GM19455 (cell line): ENCODE data around the gene SCN4A.
"Not testable (repeated sequence)": the region's sequence is repeated elsewhere in the genome, so short reads cannot be mapped to it uniquely, and the experiment has no call there.

ENCODE experiments used
- ATAC-seq: cut with Tn5 transposase; IDR thresholded peaks from one replicate; pipeline ENCODE4 v1.9.1; 2021; ENCODE audit not compliant: unreplicated experiment

SCN4A gene

DNA sequence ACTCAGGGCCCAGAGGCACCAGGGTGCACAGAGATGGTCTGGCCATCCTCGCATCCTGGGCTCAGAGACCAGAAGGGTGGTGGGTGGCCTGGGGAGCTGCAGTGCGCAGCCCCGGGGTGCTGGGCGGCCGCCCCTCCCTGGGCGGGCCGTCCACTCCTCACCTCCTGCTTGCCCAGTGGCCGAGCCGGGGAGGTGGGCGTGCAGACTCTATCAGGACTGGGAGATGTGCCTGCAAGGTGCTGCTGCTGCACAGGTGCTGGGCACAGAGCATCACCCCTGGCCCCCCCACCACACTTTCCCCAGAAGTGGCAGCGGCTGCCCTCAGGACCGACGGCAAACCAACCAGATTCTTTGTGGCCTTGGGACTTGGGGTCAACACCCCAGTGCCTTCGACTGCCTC, at the start of gene SCN4A:
SCN4A (minus strand) TSS at position 123 of the 400 bp plus-strand sequence; CDS start at position 46, 77 bp downstream.
- no peak for ATAC-seq

DNA sequence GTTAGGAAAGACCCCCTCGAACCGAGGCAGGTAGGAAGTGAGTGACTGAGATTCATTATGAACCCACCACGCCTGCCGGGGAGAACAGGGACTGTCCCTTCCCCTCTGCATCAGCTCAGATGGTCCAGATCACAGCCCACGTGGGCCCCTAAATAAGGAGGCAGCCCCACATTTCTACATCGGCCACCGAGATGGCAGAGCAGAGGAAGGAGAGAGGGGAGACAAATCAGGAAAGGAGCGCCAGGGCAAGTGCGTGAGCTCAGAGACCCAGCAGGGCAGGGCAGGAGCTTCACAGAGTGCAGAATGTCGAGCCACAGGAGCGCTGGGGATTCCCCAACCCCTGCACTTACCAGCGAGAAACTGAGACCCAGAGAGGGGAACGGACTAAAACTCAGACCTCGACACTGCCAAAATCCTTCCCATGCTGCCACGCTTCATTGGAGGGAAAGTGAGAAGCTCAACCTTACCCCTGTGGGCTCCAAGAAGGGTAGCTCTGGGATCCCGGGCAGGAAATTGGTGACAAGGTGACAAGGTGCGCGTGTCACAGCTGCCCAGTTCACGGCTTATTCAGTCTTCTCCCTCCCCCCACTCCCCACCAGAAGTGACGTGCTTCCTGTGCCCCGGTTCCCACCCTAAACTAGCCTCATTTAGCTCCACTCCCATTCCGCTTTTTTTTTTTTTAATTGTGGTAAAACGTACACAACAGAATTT, 47.5 kb upstream of the SCN4A start, which contains the start of gene ICAM2:
ICAM2 (minus strand) TSS at position 578 of the 711 bp plus-strand sequence. CDS start 13,942 bp downstream, outside the sequence.
- ATAC-seq = peak; percentile 67

DNA sequence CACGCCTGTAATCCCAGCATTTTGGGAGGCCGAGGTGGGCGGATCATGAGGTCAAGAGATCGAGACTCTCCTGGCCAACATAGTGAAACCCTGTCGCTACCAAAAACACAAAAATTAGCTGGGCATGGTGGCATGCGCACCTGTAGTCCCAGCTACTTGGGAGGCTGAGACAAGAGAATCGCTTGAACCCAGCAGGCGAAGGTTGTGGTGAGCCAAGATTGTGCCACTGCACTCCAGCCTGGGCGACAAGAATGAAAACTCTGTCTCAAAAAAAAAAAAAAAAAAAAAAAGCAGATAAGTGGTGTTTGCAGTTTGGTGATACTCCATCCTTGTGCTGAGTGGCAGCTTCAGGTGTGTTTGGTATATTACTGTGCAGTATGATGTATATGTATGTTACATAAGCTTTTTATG, 46.8 kb upstream of the SCN4A start:
- peak; percentile 8 for ATAC-seq

DNA sequence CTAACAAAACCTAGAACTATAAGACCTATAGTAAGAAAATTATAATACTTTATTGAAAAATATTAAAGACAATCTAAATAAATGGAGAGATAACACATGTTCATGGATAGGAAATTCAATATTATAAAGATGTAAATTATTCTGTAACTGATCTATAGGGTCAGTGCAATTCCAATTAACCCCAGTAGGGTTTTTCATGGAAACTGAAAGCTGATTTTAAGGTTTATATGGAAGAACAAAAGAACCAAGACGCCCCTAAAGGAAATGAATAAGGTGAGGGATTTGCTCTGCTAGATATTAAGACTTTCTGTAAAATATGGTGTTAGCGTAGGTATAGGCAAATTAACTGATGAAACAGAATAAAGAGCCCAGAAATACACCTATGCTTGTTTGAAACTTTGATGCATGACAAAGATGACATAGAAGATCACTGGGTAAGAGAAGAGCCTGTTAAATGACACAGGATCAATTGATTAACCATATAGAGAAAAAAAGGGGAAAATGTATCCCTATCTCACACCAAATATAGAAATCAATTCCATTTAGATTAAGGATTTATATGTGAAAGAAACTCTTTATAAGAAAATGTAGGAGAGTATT, 44.8 kb upstream of the SCN4A start:
- ATAC-seq = no peak

DNA sequence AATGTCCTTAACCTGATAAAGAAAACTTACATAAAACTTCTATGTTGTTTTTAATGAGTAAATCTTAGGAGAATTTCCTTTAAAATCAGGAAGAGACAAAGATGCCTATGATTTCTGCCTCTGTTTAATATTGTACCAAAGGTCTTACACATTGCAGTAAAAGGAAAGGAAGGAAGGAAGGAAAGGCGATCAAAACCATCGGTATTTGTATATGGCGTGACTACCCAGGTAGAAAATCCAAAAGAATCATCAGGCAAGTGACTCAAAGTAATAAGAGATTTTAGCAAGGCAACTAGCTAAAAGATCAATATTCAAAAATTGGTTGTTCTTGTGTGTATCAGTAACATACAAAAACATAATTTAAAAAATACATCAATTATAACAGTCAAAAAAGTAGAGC, 44.3 kb upstream of the SCN4A start:
- ATAC-seq = no peak

DNA sequence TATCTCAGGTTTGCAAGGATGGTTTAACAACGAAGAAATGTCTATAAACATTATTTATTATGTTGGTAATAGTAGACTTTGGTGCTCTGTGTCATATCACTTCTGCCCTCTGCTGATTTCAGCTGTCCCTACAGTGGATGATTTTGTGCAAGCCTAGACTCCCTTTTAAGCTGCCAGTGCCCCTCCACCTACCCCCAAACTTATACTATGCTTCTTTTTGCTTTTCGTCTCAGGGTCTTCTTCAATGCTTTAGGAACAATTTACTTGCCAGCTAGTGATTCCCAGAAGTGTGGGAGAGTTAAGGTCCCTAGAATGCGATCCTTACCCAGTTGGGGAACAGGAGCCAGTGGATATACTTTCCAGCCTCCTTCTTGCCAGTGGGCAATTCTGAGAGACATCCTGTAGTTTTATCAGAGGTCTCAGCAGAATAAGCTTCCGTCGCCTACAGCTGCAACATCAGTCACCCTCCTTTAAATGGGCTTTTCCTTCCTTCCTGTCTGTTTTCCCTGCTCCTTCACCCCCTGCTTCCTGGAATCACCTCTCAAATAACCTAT, 43.6 kb upstream of the SCN4A start:
- no peak for ATAC-seq

DNA sequence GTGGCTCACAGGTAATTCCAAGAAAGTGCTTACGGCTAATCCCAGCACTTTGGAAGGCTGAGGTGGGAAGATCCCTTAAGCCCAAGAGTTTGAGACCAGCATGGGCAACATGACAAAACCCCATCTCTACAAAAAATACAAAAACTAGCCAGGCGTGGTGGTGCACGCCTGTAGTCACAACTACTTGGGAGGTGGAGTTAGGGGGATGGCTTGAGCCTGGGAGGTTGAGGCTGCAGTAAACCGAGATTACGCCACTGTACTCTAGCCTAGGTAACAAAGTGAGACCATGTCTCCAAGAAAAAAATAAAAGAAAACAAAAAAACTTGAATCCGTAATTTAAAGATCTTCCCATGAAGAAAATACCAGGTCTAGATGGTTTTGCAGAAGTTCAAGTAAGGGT, 42.7 kb upstream of the SCN4A start:
- no peak for ATAC-seq

DNA sequence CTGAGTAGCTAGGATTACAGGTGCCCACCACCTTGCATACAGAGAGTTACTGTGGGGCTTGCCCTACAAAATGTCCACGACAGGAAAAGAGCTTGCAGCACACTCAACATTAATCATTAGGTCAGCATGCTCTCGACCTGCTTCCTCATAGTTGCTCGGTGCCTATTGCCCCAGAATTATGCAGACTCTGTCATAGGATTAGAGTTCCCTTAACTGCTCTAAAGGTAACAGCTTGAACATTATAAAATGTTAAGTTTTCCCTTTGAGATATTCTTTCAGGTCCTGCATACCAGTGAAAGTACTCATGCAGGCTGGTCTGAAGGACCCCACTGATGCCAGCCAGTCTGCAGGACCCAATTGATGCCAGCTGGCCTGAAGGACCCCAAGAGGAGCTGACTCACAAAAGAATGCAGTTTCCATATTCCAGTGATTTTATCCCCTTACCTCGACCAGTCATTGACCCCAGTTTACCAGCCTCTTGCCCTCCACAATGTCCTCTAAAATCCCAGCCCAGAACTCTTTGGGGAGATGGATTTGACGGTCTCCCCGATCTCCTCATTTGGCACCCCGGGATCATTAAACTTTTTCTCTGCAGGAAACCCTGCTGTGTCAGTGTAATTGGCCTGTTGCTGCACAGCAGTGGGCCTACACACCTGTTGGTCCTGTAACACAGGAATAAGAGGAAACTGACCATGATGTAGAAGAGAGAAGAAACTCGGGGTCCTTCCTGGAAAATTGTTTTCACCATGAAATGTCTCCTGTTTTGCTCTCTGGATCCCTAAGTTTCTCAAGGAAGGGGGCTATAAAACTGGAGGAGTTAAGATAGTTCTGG, 37.1 kb upstream of the SCN4A start:
- no peak for ATAC-seq

DNA sequence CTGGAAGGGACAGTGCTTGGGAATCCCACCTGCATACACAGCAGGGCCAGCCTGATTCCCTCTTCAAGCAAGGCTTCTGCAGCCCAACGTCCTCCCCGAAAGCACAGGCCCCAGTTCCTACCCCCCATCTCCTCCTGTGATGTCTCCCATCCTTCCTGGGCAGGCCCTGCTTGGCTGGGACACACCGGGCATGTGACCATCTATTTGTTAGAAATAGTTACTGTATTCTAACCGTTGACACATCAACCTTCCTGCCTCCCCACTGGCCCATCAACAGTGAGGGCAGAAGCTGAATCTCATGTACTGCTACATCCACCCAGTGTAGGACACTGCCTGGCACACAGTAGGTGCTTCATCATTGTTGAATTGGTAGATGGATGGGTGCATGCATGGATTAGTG, 36.1 kb upstream of the SCN4A start:
- ATAC-seq = no peak

DNA sequence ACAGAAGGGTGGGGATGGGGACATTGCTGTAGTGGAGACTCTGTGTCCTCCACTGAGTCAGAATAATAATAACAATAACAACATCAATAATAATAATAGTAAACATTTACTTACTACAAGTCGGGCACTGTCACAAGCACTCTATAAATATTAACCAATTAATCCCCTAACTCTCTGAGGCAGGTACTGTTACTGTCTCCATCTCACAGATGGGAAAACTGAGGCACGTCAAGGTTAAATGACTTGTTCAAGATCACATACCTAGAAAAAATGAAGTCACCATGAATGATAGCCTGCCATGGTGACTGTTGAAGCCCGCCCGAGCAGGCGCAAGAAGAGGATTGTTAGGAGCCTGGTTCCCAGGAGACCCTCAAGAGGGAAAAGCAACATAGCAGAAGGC, 35.6 kb upstream of the SCN4A start:
- ATAC-seq = no peak

DNA sequence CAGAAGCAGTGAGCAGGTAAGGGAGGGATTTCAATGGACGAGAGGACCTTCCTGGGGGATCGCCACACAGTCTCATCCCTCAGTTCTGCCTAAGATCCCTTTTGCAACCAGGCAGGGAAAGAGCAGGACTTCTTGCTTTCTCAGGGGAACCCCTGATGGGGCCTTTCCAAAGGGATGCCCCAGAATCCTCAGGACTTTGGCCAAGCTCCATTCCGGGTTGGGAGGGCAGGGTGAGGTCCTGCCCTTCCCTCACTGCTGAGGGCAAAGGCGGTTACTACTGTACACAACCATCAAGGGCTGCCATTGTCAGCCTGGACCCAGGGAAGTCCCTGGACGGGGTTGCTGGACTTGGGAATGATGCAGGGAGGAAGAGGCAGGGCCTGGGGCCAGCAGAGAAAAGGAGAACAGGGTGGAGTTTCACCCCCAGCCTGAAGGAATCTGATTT, 35.1 kb upstream of the SCN4A start:
- ATAC-seq = no peak

DNA sequence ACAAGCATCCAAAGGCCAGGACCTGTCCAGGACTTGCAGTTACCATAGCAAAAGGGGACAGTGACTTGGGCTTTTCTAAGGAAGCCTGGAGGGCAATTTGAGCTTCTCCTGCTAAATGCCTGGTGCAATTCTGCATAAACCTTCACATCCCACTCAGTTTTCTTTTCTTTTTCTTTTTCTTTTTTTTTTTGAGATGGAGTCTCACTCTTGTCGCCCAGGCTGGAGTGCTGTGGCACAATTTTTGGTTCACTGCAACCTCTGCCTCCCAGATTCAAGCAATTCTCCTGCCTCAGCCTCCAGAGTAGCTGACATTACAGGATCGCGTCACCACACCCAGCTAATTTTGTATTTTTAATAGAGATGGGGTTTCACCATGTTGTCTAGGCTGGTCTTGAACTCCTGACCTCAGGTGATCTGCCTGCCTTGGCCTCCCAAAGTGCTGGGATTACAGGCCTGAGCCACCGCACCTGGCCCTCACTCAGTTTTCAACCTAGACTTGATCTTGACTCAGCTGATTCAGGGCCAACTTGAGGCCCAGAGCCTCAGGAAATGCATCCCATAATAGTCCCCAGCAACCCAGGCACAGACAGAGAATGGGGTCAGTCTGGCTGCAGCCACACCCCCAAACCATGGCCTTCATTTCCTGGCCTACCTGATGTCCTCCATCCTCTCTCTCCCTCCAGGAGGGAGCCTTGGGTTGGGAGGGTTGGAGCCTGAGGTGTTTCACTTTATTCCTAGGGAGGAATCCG, 34.5 kb upstream of the SCN4A start:
- ATAC-seq = not testable (repeated sequence)

DNA sequence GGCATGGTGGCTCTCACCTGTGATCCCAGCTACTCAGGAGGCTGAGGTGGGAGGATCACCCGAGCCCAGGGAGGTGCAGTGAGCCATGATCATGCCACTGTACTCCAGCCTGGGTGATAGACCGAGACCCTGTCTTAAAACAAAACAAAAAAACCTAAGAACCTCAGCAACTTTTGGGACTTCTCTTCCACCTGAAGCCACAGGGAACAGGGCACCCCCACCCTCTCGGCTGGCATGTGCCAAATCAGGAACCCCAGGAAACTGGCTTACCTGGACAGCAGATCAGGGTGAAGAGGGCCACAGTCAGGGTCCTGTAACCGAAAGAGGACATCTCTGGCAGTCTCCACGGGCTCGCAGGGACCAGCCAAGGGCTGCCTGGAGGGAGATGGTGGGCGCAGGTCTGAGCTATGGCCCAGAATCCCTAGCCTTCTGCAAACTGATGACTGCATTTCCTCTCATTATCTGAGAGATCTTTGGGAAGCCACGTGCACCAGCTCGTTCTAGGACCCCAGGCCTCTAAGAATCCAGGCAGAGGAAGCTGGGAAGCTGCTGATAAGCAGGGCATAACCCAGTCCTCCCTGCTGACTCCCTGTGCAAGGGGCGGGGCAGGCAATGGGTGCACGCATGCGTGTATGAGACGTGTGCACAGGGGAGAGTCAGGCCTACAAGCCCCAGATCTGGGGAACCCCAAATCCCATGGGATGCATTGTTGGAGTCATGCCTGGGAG, 33.8 kb upstream of the SCN4A start:
- ATAC-seq = no peak

DNA sequence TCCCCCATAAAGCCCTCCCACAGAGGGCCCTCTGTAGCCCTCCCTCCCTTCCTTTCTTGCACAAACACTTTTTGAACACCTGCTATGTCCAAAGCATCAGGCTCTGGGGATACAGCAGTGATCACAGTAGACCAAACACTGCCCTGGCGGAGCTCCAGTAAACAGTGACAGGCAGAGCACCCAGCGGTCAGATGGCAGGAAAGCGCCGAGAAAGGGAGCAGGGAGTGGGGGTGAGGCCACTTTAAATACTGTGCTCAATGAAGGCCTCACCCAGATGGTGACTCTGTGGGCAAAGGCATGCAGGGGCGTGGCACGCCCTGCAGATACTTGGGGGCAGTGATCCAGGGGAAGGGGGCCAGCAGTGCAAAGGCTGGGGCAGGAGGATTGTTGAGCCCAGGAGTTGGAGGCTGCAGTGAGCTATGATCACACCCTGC, 33.0 kb upstream of the SCN4A start:
- ATAC-seq = no peak

DNA sequence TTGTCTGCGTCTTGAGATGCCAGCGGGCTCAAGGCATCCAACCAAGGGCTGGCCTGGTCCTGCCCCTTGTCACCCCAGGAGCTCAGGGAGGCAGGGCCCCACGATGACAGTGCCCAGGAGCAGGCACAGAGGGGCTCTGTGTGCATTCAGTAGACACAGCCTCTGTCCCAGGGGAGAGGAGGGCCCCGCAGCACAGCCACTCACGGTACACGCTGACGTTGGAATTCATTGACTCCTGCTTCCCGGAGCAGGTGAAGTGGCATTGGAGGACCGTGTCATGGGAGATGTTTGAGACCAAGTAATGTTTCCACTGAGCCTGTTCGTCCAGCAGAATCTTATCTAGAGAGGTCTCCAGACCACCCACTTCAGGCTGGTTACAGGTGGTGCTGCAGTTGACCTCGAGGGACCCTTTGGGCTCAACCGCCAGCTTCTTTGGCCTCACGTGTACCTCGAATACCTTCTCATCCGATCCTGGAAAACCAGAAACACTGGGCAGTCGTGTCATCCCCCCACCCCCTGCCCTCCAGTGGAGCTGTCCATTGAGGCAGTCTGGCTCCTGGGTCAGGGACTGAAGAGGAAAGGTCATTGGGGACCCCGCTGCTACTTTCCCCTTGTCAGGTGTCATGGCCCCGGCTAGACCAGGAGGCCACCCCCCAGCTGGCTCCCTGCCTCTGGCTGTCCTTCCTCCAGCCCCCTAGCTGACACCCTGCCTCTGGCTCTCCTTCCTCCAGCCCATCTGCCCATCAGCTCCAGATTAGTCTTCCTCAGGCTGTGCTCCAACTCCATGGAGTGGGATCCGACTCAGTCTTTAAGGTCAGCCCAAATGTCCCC, 32.4 kb upstream of the SCN4A start:
- no peak for ATAC-seq

DNA sequence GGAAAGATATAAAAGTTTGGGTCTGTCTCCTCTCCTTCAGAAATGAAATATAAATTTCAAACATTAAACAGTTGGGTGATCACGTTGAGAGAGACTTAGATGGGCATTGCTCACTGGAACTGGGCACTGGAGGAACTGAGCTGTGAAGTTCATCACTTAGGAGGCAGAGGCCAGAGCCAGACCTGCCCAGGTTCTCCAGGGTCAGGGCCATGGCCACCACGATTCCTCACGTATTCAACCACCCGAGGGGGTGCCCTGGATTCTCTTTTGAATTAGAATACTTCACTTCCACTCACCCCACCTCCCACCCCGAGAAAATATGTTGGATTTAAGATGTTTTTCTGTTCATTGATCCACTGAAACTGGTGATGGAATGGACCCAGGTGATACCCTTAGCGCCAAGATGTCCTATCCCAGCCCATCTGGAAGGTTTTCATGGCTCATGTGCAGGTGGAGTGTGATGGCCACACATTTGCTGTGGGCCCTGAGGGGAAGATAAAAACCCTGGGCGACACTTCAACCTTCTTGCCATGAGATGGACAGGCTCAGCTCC, 31.6 kb upstream of the SCN4A start:
- no peak for ATAC-seq

DNA sequence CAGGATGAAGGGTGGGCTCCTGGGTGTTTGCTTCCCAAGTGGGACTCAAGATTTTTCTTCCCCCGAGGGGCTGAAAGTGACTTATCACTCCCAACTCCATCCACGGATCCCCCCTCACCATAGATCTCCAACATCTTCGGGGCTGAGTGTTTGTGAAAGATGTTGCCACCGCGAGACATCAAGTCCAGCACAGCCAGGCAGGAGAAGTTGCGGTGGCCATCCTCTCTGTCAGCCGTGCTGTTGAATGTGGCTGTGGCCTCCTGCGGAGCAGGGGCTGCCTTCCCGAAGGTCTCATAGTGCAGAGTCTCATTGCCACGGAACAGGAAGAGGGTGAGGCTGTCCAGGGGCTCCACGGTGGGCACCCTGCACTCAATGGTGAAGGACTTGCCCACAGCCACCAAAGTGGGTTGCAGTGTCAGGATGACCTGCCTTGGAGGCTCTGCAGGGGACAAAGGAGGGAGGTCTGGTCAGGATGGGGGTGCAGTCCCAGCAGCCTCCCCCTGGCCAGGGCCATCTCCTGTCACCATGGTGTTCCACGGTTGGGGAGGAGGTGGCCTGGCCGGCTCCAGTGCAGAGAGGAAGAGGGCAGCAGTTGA, 30.9 kb upstream of the SCN4A start:
- ATAC-seq = no peak
